IMR-90 (cell line): ENCODE results near the gene PRKCA. TPM values are rescaled to one million over a fixed set of nuclear protein-coding genes. Genes with fewer than 3 reads are reported as not detected.

ENCODE experiments used
- ATAC-seq: fragments of 200-7000 bp; cut with Tn5 transposase; 2 replicates; pipeline ENCODE4 v1.9.1; 2020; ENCODE audit warnings: low read depth, mild to moderate bottlenecking, moderate library complexity
- BruUV-seq: library from RNA; stranded (reverse); fragments of 400-500 nt; replicated peaks from 2 replicates; lab custom pipeline; 2021; lab: Mats Ljungman, UMichigan
- CTCF ChIA-PET: fragments of 300-600 bp; formaldehyde crosslinking; extraction: SDS; loops from one replicate; lab custom pipeline; 2021; ENCODE audit warnings: antibody characterized with exemption; lab: Yijun Ruan, JAX
- POLR2A ChIA-PET: fragments of 300-600 bp; sonication (Branson Sonifier 250); formaldehyde crosslinking; loops from one replicate; lab custom pipeline; 2022; ENCODE audit warnings: antibody characterized with exemption; ENCODE audit not compliant: unreplicated experiment; lab: Charles Lee
- DNase-seq: peaks from one replicate; pipeline ENCODE4 v3.0.0; 2013
- H2AFZ ChIP-seq: replicated peaks from 2 replicates; pipeline ENCODE3; 2013; ENCODE audit warnings: low read length, mild to moderate bottlenecking; ENCODE audit not compliant: poor library complexity
- H2AK5ac ChIP-seq: 2 replicates; pipeline ENCODE4 v1.6.1; 2013; ENCODE audit warnings: low read depth, low read length, inconsistent platforms
- H2AK9ac ChIP-seq: replicated peaks from 2 replicates; pipeline ENCODE3; 2013; ENCODE audit warnings: mild to moderate bottlenecking, low read depth, low read length, moderate library complexity; ENCODE audit not compliant: poor library complexity
- H2BK120ac ChIP-seq: 2 replicates; pipeline ENCODE4 v1.6.1; 2013; ENCODE audit warnings: low read depth, low read length, inconsistent platforms
- H2BK15ac ChIP-seq: 3 replicates; pipeline ENCODE4 v1.6.1; 2013; ENCODE audit warnings: low read depth, low read length, inconsistent platforms
- H2BK20ac ChIP-seq: 2 replicates; pipeline ENCODE4 v1.6.1; 2013; ENCODE audit warnings: low read depth, mild to moderate bottlenecking, inconsistent platforms, low read length, moderate library complexity
- H2BK5ac ChIP-seq: 2 replicates; pipeline ENCODE4 v1.6.1; 2013; ENCODE audit warnings: mild to moderate bottlenecking, low read depth, low read length, inconsistent platforms; ENCODE audit not compliant: poor library complexity, severe bottlenecking
- H3K14ac ChIP-seq: replicated peaks from 2 replicates; pipeline ENCODE4 v1.6.1; 2013; ENCODE audit warnings: low read depth, low read length, inconsistent platforms
- H3K18ac ChIP-seq: 2 replicates; pipeline ENCODE4 v1.6.1; 2013; ENCODE audit warnings: low read depth, low read length, control low read depth
- H3K23ac ChIP-seq: 2 replicates; pipeline ENCODE4 v1.6.1; 2013; ENCODE audit warnings: low read depth, low read length, inconsistent platforms
- H3K27ac ChIP-seq: 2 replicates; pipeline ENCODE4 v1.5.1; 2013; ENCODE audit warnings: mild to moderate bottlenecking, control low read depth, low read length; ENCODE audit not compliant: insufficient read depth
- H3K27me3 ChIP-seq: 2 replicates; pipeline ENCODE4 v1.6.1; 2013; ENCODE audit warnings: low read length; ENCODE audit not compliant: control insufficient read depth, insufficient read depth
- H3K36me3 ChIP-seq: 2 replicates; pipeline ENCODE4 v1.6.1; 2013; ENCODE audit warnings: low read length, mixed read lengths; ENCODE audit not compliant: control insufficient read depth, insufficient read depth
- H3K4ac ChIP-seq: 2 replicates; pipeline ENCODE4 v1.6.1; 2013; ENCODE audit warnings: low read depth, low read length, inconsistent platforms
- H3K4me1 ChIP-seq: 2 replicates; pipeline ENCODE4 v1.6.1; 2013; ENCODE audit warnings: low read length, mixed read lengths; ENCODE audit not compliant: control insufficient read depth, insufficient read depth
- H3K4me2 ChIP-seq: 2 replicates; pipeline ENCODE4 v1.6.1; 2013; ENCODE audit warnings: low read depth, mild to moderate bottlenecking, control low read depth, low read length, moderate library complexity
- H3K4me3 ChIP-seq: 2 replicates; pipeline ENCODE4 v1.5.1; 2013; ENCODE audit warnings: low read depth, mild to moderate bottlenecking, control low read depth, low read length, moderate library complexity; ENCODE audit not compliant: insufficient read depth
- H3K56ac ChIP-seq: 2 replicates; pipeline ENCODE4 v1.6.1; 2013; ENCODE audit warnings: low read length, inconsistent platforms; ENCODE audit not compliant: insufficient read depth; ENCODE audit errors: extremely low read depth
- H3K79me1 ChIP-seq, 2 experiments: 2 replicates each; pipeline ENCODE4 v1.6.1; 2013; ENCODE audit warnings: low read length in 2 of 2, inconsistent platforms in 1 of 2, low read depth in 1 of 2
- H3K9ac ChIP-seq: 2 replicates; pipeline ENCODE4 v1.6.1; 2013; ENCODE audit warnings: low read depth, low read length, control low read depth
- H3K9me1 ChIP-seq: 2 replicates; pipeline ENCODE4 v1.6.1; 2013; ENCODE audit warnings: low read length, inconsistent platforms; ENCODE audit not compliant: insufficient read depth
- H3K9me3 ChIP-seq: 2 replicates; pipeline ENCODE4 v1.6.1; 2013; ENCODE audit warnings: low read length; ENCODE audit not compliant: control insufficient read depth, insufficient read depth
- H4K20me1 ChIP-seq: 2 replicates; pipeline ENCODE4 v1.6.1; 2013; ENCODE audit warnings: low read length, inconsistent platforms; ENCODE audit not compliant: insufficient read depth
- H4K5ac ChIP-seq: 2 replicates; pipeline ENCODE4 v1.6.1; 2013; ENCODE audit warnings: mild to moderate bottlenecking, low read depth, low read length, control low read depth
- H4K8ac ChIP-seq, 2 experiments: 2 replicates each; pipeline ENCODE4 v1.6.1; 2013; ENCODE audit warnings: low read depth in 2 of 2, low read length in 2 of 2, control low read depth in 1 of 2, inconsistent platforms in 1 of 2
- H4K91ac ChIP-seq: 2 replicates; pipeline ENCODE4 v1.6.1; 2013; ENCODE audit warnings: low read depth, low read length, inconsistent platforms; ENCODE audit not compliant: insufficient read depth
- CEBPB ChIP-seq: IDR thresholded peaks from 2 replicates; pipeline ENCODE4 v1.6.1; 2012; ENCODE audit warnings: low read depth, low read length, improper control_type of control experiment
- MAZ ChIP-seq: IDR thresholded peaks from 2 replicates; pipeline ENCODE4 v1.6.1; 2012; ENCODE audit warnings: low read depth, mild to moderate bottlenecking, low read length, improper control_type of control experiment, moderate library complexity, borderline replicate concordance
- WGBS, 2 experiments: methylation state at CpG; one replicate each; pipeline versions ENCODE4 v1.1.5 to v1.1.7; 2013; ENCODE audit warnings: missing lambda C conversion rate in 2 of 2; ENCODE audit not compliant: insufficient read length in 1 of 2; ENCODE audit errors: extremely low coverage in 2 of 2; 5-methylcytosine and 5-hydroxymethylcytosine counted together
- dilution Hi-C: fragments of 300-500 bp; cut with HindIII; formaldehyde crosslinking; loops from one replicate; pipeline ENCODE4 v1.14.3; 2018; ENCODE audit warnings: low sequenced_read_pairs; ENCODE audit not compliant: unreplicated experiment
- in situ Hi-C: fragments of 300-500 bp; cut with MboI; formaldehyde crosslinking; loops from 3 replicates; pipeline ENCODE4 v1.14.3; 2019; ENCODE audit warnings: low sequenced_read_pairs, inconsistent platforms, mixed read lengths
- intact Hi-C: fragments of 100-400 bp; cut with micrococcal nuclease; formaldehyde crosslinking; loops from 2 replicates; pipeline ENCODE4 v1.10.0; 2022
- polyA plus RNA-seq, 3 experiments: library from polyadenylated mRNA; depleted of rRNA; stranded (reverse); fragments of >200 nt; gene quantifications; 2 replicates each; pipeline ENCODE4 v1.2.3, GENCODE V29; 2012; ENCODE audit warnings: low replicate concordance in 1 of 3
- total RNA-seq: library from RNA; depleted of rRNA; stranded (reverse); fragments of >200 nt; gene quantifications from 2 replicates; pipeline ENCODE4 v1.2.3, GENCODE V29; 2012

The PRKCA gene
- total and polyA plus RNA-seq, 2 of the 4 experiments (the other 2 are of a cell fraction): 31.0 to 46.0 TPM

DNA sequence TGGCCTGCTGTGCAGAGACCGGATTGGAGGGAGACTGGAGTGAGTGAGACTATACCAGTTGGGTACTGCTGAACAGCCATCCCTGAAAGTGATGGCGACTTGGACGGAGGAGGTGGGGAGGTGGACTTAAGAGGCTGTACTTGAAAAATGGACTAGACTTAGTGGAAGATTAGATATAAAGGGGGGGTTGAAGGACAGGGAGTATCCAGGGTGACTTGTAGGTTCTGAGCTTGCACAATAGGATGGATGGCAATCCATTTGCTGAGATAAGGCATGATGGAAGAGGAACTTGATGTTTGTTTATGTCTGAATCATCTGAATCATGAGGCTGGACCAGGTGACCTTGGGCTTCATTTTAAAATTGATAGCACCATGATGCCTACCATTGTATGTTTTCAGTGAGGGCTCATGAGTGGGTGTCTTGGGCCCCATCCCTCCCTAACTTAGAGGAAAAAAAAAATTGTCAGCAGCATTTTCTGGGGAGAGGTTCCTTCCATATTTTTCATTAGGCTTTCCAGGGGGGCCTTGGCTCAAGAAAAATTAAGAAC, 41.2 kb downstream of the PRKCA start:
- ChIA-PET POLR2A (no interaction called here), CTCF (interaction anchor here (0.7 kb wide), 1 partner anchor 228 kb away, joined by 3 read pairs; no protein-coding TSS in a partner anchor)
- Histone ChIP-seq H3K4me1 (peaks cover 14% of the 10 kb centered on the region), H4K20me1 (peaks cover 20% of the 10 kb centered on the region; the same call in 1 of the 2 replicates), H3K9ac (no peak overlapping the region), H3K79me1 (peaks cover 21 to 67% of the 10 kb centered on the region in 2 experiments), H3K18ac (no peak overlapping the region), H3K27me3 (no peaks in the 10 kb centered on the region), H3K56ac (no peak overlapping the region), H3K23ac (no peak overlapping the region), H2BK15ac (no peak overlapping the region), H2BK5ac (no peak overlapping the region), H2AK5ac (no peak overlapping the region), H3K9me1 (peaks cover 7% of the 10 kb centered on the region), H3K27ac (no peak overlapping the region), H3K4me2 (no peak overlapping the region), H3K14ac (no peak overlapping the region; the same call in 1 of the 2 replicates), H2BK120ac (no peak overlapping the region), H3K4me3 (no peak overlapping the region), H4K91ac (no peak overlapping the region), H2AK9ac (no peak overlapping the region), H2AFZ (no peak overlapping the region), H3K9me3 (no peaks in the 10 kb centered on the region), H2BK20ac (no peak overlapping the region), H3K4ac (no peak overlapping the region), H3K36me3 (no peaks in the 10 kb centered on the region), H4K5ac (no peak overlapping the region), H4K8ac (no peak overlapping the region)
- intact Hi-C loops (no loop called here), dilution Hi-C loops (no loop called here), in situ Hi-C loops (no loop called here)
- TF ChIP-seq CEBPB (peak; percentile 68), MAZ (no peak)
- DNase-seq: no peak
- WGBS, 2 experiments: 94% methylated on average over 3 of the region's 3 CpGs; no CpG with 5 or more reads in 1 of the 2 experiments
- BruUV-seq: no TSS peak
- ATAC-seq: no peak
